ENCODE measurements around the gene KATNAL1.
"Not testable (repeated sequence)": the region's sequence is repeated elsewhere in the genome, so short reads cannot be mapped to it uniquely, and the experiment has no call there.

The KATNAL1 gene

DNA sequence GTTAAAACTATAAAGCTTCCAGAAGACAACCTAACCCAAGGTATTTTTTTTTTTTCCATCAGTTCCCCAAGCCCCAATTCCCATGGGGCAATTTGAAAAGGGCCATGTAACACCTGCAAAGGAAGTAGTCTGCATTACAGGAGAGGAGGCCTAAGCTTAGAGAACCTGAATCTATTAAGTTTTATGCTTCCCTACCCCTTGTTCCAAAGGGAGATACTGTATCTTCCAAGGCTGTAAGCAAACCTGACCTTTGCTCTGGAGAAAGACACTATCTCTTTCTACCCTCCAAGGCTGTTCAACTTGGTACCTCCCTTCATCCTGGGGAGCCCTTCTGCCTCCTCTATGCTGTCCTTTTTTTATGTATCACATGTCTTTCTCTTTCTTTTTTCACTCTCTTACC lies 15.0 kb downstream of the KATNAL1 start:
- DNase-seq (ENCODE audit: low read depth), result no peak

DNA sequence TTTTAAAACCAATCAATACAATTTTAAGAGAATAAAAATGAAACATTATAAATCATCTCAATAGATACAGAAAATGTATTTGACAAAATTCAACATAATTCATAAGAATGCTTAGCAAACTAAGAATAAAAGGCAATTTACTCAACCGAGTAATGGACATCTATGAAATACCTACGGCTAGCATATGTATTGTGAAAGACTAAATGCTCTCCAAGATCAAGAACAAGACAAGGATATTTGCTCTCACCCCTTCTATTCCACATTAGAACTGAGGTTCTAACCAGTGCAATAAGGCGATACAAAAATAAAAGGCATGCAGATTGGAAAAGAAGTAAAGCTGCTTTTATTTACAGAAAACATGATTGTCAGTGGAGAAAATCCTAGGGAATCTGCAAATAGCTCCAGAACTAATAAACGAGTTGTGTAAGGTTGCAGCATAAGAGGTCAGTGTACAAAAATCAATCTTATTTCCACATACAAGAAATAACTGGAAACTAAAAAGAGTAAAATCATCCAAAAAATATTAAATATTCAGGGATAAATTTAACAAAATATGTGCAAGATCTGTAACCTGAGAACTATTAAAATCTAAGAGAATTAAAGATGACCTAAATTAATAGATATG lies 16.4 kb downstream of the KATNAL1 start:
- DNase-seq (ENCODE audit: low read depth), result no peak

GRCh38 chr13:30289533-30289932 lies 17.8 kb downstream of the KATNAL1 start:
- DNase-seq (ENCODE audit: low read depth), result no peak

- DNase-seq (ENCODE audit: low read depth), result not testable (repeated sequence)
Measured at GRCh38 chr13:30286059-30286458, 21.3 kb downstream of the KATNAL1 start.

DNA sequence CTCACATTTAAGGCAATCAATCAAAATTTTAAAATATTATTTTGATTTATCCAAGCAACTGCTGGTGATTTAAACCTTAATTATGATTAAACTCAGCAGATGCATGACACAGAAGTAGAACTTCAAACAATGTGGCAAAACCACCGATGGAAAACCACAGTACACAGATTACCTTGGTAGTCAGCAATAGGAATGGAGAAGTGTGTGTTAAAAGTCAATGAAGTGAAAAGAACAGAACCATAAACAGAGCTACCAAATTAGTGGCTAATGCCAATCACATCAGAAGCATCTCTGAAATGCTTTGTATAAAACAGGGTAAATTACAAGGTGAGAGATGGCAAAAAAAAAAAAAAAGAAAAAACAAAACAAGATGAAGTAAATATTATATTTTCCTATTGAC lies 31.2 kb downstream of the KATNAL1 start:
- no peak for DNase-seq (ENCODE audit: low read depth)

- no peak for DNase-seq (ENCODE audit: low read depth)
Measured at GRCh38 chr13:30274083-30274482, 33.3 kb downstream of the KATNAL1 start.

- DNase-seq (ENCODE audit: low read depth), result not testable (repeated sequence)
Measured at GRCh38 chr13:30270035-30270434, 37.3 kb downstream of the KATNAL1 start.

- no peak for DNase-seq (ENCODE audit: low read depth)
Measured at GRCh38 chr13:30268673-30269072, 38.7 kb downstream of the KATNAL1 start.

DNA sequence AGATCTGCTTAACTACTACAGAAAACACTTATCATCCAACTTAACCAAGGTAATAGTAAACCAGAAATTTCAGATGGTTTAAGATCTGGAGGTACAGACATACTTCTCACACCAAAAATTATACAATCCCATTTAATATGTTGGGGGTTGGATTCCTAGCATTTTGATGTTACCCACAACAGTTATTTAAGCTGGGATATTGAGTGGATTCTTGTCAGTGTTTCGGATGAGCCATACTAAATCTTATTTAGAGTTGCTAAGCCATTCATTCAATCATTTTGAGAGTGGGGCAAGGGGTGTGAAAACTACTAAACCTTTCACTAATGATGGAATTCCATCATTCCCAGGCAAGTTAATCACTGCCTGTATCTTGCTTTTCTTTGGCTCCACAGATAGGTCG lies 40.6 kb downstream of the KATNAL1 start:
- no peak for DNase-seq (ENCODE audit: low read depth)

- DNase-seq (ENCODE audit: low read depth), result not testable (repeated sequence)
Measured at GRCh38 chr13:30259149-30259733, 48.1 kb downstream of the KATNAL1 start.

GRCh38 chr13:30257468-30258099 lies 49.8 kb downstream of the KATNAL1 start:
- DNase-seq (ENCODE audit: low read depth), result no peak

- no peak for DNase-seq (ENCODE audit: low read depth)
Measured at GRCh38 chr13:30256713-30257467, 50.5 kb downstream of the KATNAL1 start.

GRCh38 chr13:30255696-30256095 lies 51.7 kb downstream of the KATNAL1 start:
- no peak for DNase-seq (ENCODE audit: low read depth)

DNA sequence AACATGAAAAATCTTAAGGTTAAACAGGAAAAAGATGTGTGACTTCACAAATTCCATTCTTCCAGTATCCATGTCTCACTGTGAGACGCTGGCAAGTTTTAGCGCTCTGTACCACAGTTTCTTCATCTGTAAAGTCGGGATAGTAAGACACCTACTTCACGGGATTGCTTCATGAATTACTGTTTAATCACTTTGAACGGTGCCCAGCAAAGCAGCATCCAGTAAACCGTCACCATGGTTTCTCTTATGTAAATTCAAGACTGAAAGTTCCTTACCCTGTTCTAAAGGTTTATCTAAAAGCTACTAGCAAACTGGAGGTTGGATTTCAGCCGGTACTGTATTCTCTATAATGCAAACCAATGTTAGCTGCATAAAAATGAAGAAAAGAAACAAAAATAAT lies 53.5 kb downstream of the KATNAL1 start:
- DNase-seq (ENCODE audit: low read depth), result no peak

DNA sequence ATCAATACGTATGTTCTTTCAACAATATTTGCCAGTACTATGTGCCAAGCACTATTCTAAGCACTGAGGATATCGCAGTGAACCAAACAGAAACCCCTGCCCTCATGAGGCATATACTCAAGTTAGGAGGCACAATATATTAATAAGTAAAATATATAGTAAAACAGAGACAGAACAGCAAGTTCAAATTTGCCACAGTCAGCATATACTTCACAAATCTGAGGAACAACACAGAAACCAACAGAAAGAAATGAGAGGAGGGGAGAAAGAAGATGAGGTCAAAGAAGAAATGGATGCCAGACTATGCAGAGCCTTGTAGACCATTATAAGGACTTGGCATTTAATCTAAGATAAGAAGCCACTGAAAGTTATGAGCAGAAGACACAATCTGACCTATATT lies 59.9 kb downstream of the KATNAL1 start:
- no peak for DNase-seq (ENCODE audit: low read depth)

GRCh38 chr13:30241532-30241931 lies 65.8 kb downstream of the KATNAL1 start:
- DNase-seq (ENCODE audit: low read depth), result no peak

- DNase-seq (ENCODE audit: low read depth), result no peak
Measured at GRCh38 chr13:30240608-30241007, 66.7 kb downstream of the KATNAL1 start.

DNA sequence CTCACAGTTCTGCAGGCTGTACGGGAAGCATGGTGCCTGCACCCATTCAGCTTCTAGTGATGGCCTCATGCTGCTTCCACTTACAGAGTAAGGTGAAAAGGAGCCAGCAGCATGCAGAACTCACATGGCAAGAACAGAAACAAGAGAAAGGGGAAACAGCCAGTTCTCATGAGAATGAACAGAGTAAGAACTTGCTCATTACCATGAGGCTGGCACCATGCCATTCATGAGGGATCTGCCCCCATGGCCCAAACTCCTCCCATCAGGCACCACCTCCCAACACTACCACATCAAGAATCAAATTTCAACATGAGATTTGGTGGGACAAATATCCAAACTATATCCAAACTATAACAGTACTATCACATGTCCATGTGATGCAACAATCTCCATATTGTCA lies 72.1 kb downstream of the KATNAL1 start:
- DNase-seq (ENCODE audit: low read depth), result no peak

- DNase-seq (ENCODE audit: low read depth), result no peak
Measured at GRCh38 chr13:30234619-30235162, 72.7 kb downstream of the KATNAL1 start.

- no peak for DNase-seq (ENCODE audit: low read depth)
Measured at GRCh38 chr13:30224732-30225131, 82.6 kb downstream of the KATNAL1 start.

DNA sequence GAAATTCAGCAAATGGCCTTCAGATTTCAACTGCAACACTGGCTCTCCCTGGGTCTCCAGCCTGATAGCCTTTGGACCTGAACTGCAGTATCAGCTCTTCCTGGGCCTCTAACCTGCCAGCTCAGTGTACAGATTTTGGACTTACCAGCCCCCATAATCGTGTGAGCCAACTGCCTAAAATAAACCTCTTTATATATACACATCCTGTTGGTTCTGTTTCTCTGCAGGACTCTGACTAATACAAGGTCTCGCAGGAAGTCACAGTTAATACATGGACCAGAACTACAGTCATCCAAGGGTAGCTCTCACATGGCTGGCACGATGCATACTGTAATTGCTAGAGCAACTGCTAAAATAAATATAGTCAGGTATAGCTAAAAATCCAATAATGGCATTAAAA lies 85.1 kb downstream of the KATNAL1 start:
- no peak for DNase-seq (ENCODE audit: low read depth)

- DNase-seq (ENCODE audit: low read depth), result no peak
Measured at GRCh38 chr13:30216111-30216510, 91.2 kb downstream of the KATNAL1 start.

GRCh38 chr13:30212256-30212655 lies 95.1 kb downstream of the KATNAL1 start:
- DNase-seq (ENCODE audit: low read depth), result no peak

Data from activated T-helper 9 cell treated with anti-CD3 and anti-CD28 coated beads, Interleukin-2, amount 50 U/mL, for 16 hours (primary cell).